ENCODE measurements around the gene SAP30L.

SAP30L gene

GRCh38 chr5:154483654-154484392, 38.0 kb downstream of the SAP30L start:
- Histone ChIP-seq H3K27me3 (ENCODE audit: low read depth) (peaks cover 93% of the 10 kb centered on the region), H3K36me3 (replicated peaks) (no peaks in the 10 kb centered on the region), H3K4me3 (no peak overlapping the region), H3K9me3 (no peaks in the 10 kb centered on the region), H3K4me1 (peaks cover 24% of the 10 kb centered on the region)
- DNase-seq (ENCODE audit: low spot score in 2 of 2) = peak in 1 of 2 experiments; percentile 44
- in situ Hi-C loops (cut with MboI; ENCODE audit: low sequenced_read_pairs) = no loop called here

- Histone ChIP-seq H3K4me3 (no peak overlapping the region), H3K27me3 (ENCODE audit: low read depth) (peaks cover 93% of the 10 kb centered on the region), H3K36me3 (replicated peaks) (no peaks in the 10 kb centered on the region), H3K4me1 (peaks cover 24% of the 10 kb centered on the region), H3K9me3 (no peaks in the 10 kb centered on the region)
- no peak for DNase-seq (ENCODE audit: low spot score in 2 of 2)
- in situ Hi-C loops (cut with MboI; ENCODE audit: low sequenced_read_pairs) = no loop called here
Observed at GRCh38 chr5:154484393-154485095, 38.7 kb downstream of the SAP30L start.

- no peak overlapping the region for H3K4me3 ChIP-seq
- in situ Hi-C loops (cut with MboI; ENCODE audit: low sequenced_read_pairs) = no loop called here
- H3K27me3 ChIP-seq (ENCODE audit: low read depth) = peaks cover 93% of the 10 kb centered on the region
- H3K4me1 ChIP-seq = peaks cover 24% of the 10 kb centered on the region
- H3K36me3 ChIP-seq (replicated peaks) = no peaks in the 10 kb centered on the region
- DNase-seq (ENCODE audit: low spot score in 2 of 2) = peak; percentile 80 to 97
- no peaks in the 10 kb centered on the region for H3K9me3 ChIP-seq
Observed at GRCh38 chr5:154485096-154485491, 39.3 kb downstream of the SAP30L start.

DNA sequence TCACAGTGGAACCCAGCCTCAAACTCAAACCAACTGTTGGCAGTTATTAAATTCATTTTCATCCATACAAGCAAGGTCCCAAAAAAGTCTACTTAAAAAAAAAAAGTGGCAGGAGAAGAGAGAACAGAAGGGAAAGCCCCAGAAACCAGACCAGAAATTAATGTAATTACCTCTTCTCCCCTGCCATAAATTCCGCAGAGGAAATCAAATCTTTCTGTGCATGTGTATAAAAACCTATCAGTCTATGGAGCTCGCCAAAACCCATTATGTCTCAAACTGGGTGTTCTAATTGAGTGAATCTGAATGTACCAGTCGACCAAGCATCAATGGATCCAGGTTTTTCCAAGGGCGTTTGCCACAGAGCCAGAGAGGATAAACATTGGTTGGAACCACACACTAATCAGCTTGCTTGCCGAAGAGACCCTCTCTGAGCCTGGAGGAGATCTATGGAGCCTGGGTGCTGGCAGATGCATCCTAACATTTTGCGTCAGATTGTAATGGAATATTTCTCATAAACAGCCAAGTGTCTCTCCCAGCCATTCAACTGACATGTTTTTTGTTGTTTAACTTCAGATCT, 40.1 kb downstream of the SAP30L start:
- peaks cover 24% of the 10 kb centered on the region for H3K4me1 ChIP-seq
- no peak for DNase-seq (ENCODE audit: low spot score in 2 of 2)
- no peak overlapping the region for H3K4me3 ChIP-seq
- H3K36me3 ChIP-seq (replicated peaks) = no peaks in the 10 kb centered on the region
- in situ Hi-C loops (cut with MboI; ENCODE audit: low sequenced_read_pairs) = no loop called here
- no peaks in the 10 kb centered on the region for H3K9me3 ChIP-seq
- H3K27me3 ChIP-seq (ENCODE audit: low read depth) = peaks cover 93% of the 10 kb centered on the region

DNA sequence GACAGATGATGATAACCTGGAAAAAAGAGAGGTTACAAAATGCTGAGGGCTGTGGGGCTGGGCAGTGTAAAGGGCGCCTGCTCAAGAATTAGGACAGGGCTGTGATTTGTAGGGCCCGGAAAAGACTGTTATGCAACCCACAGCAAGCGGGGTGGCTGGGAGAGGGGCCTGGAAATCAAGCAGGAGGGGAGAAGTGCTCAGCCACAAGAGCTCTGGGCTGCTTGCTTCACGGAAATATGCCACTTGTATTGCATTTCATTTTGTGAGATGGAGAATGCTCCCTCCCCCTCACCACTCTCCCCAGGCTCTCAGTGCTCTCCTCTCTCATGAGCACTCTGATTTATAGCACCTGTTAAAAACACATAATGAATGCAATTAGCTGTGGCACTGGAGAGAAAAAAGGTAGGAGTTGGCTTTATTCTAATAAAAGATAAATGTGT, 40.6 kb downstream of the SAP30L start:
- no peak overlapping the region for H3K4me3 ChIP-seq
- in situ Hi-C loops (cut with MboI; ENCODE audit: low sequenced_read_pairs) = no loop called here
- no peak for DNase-seq (ENCODE audit: low spot score in 2 of 2)

GRCh38 chr5:154487541-154487940, 41.7 kb downstream of the SAP30L start:
- Histone ChIP-seq H3K27me3 (ENCODE audit: low read depth) (peaks cover 84% of the 10 kb centered on the region), H3K4me3 (no peak overlapping the region), H3K9me3 (no peaks in the 10 kb centered on the region), H3K36me3 (replicated peaks) (no peaks in the 10 kb centered on the region), H3K4me1 (peaks cover 24% of the 10 kb centered on the region)
- no peak for DNase-seq (ENCODE audit: low spot score in 2 of 2)
- in situ Hi-C loops (cut with MboI; ENCODE audit: low sequenced_read_pairs) = no loop called here

More for the DNA sequence above, 40.6 kb downstream of the SAP30L start:
- no peaks in the 10 kb centered on the region for H3K9me3 ChIP-seq
- no peaks in the 10 kb centered on the region for H3K36me3 ChIP-seq (replicated peaks)
- peaks cover 91% of the 10 kb centered on the region for H3K27me3 ChIP-seq (ENCODE audit: low read depth)
- H3K4me1 ChIP-seq = peaks cover 24% of the 10 kb centered on the region

GRCh38 chr5:154491941-154492340, 46.1 kb downstream of the SAP30L start:
- Histone ChIP-seq H3K4me1 (no peaks in the 10 kb centered on the region), H3K27me3 (ENCODE audit: low read depth) (peaks cover 84% of the 10 kb centered on the region), H3K9me3 (no peaks in the 10 kb centered on the region), H3K4me3 (no peak overlapping the region), H3K36me3 (replicated peaks) (no peaks in the 10 kb centered on the region)
- in situ Hi-C loops (cut with MboI; ENCODE audit: low sequenced_read_pairs) = no loop called here
- DNase-seq (ENCODE audit: low spot score in 2 of 2) = no peak

DNA sequence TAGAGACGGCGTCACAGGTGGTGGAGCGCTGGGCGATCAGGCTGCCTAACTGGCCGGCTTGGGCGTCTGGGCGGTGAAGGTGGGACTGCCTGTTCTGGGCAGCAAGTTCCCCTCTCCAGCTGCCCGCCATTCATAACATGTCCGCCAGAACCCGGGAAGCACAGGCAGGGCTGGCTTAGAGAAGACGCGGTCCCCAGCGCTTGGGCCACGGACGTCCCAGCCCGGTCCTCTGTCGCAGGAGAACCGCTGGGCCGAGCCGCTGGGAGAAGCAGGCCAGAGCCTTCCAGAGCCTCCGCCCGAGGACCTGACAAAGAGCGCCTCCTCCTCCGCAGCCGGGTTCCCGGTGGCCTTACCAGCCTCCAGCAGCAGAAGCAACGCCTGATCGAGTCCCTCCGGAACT, 47.5 kb downstream of the SAP30L start:
- in situ Hi-C loops (cut with MboI; ENCODE audit: low sequenced_read_pairs) = no loop called here
- no peak for DNase-seq (ENCODE audit: low spot score in 2 of 2)
- H3K27me3 ChIP-seq (ENCODE audit: low read depth) = peaks cover 76% of the 10 kb centered on the region

DNA sequence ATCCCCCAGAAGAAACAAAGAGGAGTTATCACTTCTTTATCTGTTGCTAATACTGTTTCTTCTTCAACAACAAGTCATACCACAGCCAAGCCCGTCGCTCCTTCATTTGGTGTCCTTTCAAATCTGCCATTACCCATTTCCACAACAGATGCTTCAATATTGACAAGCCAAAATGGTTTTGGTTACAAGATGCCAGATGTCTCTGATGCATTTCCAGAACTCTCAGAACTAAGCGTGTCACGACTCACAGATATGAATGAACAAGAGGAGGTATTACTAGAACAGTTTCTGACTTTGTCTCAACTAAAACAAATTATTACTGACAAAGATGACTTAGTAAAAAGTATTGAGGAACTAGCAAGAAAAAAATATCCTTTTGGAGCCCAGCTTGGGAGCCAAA, 48.2 kb downstream of the SAP30L start:
- no peak for DNase-seq (ENCODE audit: low spot score in 2 of 2)
- Histone ChIP-seq H3K9me3 (no peaks in the 10 kb centered on the region), H3K4me3 (no peak overlapping the region), H3K4me1 (no peaks in the 10 kb centered on the region), H3K27me3 (ENCODE audit: low read depth) (peaks cover 70% of the 10 kb centered on the region), H3K36me3 (replicated peaks) (no peaks in the 10 kb centered on the region)
- in situ Hi-C loops (cut with MboI; ENCODE audit: low sequenced_read_pairs) = no loop called here

More for the DNA sequence above, 47.5 kb downstream of the SAP30L start:
- Histone ChIP-seq H3K9me3 (no peaks in the 10 kb centered on the region), H3K4me3 (no peak overlapping the region), H3K36me3 (replicated peaks) (no peaks in the 10 kb centered on the region), H3K4me1 (no peaks in the 10 kb centered on the region)

- in situ Hi-C loops (cut with MboI; ENCODE audit: low sequenced_read_pairs) = no loop called here
- Histone ChIP-seq H3K4me3 (no peak overlapping the region), H3K27me3 (ENCODE audit: low read depth) (peaks cover 47% of the 10 kb centered on the region)
Observed at GRCh38 chr5:154498591-154498990, 52.8 kb downstream of the SAP30L start.

DNA sequence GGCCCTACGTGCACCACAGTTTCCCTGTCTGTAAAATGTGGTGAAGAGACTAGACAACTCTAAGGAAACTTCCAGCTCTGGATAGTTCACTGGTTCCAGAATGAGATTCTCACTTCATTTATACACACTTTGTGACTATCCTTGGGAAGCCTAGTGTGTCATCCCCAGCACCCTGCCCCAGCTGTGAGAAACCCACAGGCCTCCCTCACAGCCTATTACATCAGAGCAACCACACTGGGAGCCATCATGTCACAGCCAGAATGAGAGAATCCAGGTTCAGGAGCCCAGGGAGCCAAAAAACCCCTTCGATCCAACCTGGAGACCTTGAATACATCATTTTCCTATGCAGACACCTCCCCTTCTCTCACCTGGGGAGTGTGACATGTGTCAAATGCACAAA, 53.2 kb downstream of the SAP30L start:
- H3K4me1 ChIP-seq = no peaks in the 10 kb centered on the region
- H3K9me3 ChIP-seq = no peaks in the 10 kb centered on the region
- in situ Hi-C loops (cut with MboI; ENCODE audit: low sequenced_read_pairs) = no loop called here
- no peak for DNase-seq (ENCODE audit: low spot score in 2 of 2)
- H3K36me3 ChIP-seq (replicated peaks) = no peaks in the 10 kb centered on the region
- peaks cover 43% of the 10 kb centered on the region for H3K27me3 ChIP-seq (ENCODE audit: low read depth)
- no peak overlapping the region for H3K4me3 ChIP-seq

More at GRCh38 chr5:154498591-154498990, 52.8 kb downstream of the SAP30L start:
- H3K9me3 ChIP-seq = no peaks in the 10 kb centered on the region
- no peaks in the 10 kb centered on the region for H3K36me3 ChIP-seq (replicated peaks)
- no peak for DNase-seq (ENCODE audit: low spot score in 2 of 2)
- H3K4me1 ChIP-seq = no peaks in the 10 kb centered on the region

DNA sequence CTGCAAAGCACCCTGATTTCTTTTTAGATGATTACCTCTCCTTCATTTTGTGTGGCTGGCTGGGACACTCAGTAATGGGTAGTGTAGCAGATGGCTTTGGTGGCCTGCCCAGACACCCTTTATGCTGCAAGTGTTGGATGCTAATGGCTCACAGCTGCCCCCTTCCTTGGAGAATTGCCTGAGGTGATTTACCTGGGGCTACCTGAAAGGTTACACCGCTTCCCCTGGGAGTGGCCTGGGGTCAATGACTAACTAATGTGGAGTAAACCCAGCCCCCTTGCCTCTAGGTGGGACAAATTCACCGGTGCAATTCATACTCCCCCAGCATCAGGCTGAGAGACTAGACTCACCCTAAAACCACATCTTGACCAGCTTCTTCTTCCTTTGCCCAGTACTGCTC, 55.8 kb downstream of the SAP30L start:
- Histone ChIP-seq H3K9me3 (no peaks in the 10 kb centered on the region), H3K27me3 (ENCODE audit: low read depth) (peaks cover 18% of the 10 kb centered on the region), H3K4me3 (no peak overlapping the region), H3K36me3 (replicated peaks) (no peaks in the 10 kb centered on the region), H3K4me1 (no peaks in the 10 kb centered on the region)
- in situ Hi-C loops (cut with MboI; ENCODE audit: low sequenced_read_pairs) = no loop called here
- no peak for DNase-seq (ENCODE audit: low spot score in 2 of 2)

DNA sequence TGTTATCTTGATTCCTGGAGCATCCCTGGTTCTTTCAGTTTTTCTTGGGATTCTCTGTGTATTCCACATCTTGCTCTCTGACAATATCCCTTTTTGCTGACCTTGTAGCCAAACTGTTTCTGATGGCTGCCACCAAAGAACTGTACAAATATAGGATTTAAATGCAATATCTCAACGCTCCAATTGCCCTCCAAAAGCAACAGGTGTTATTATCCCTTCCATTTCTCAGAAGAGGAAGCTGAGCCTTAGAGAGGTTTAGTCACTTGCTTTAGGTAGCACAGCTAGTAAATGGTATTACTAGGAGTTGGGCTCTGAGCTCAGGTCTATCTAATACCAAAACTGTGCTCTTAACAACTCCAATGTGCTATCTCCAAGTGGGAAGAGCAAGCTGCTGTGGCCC, 56.4 kb downstream of the SAP30L start:
- H3K9me3 ChIP-seq = no peaks in the 10 kb centered on the region
- no peaks in the 10 kb centered on the region for H3K4me1 ChIP-seq
- no peaks in the 10 kb centered on the region for H3K36me3 ChIP-seq (replicated peaks)
- H3K4me3 ChIP-seq = no peak overlapping the region
- no peak for DNase-seq (ENCODE audit: low spot score in 2 of 2)
- in situ Hi-C loops (cut with MboI; ENCODE audit: low sequenced_read_pairs) = no loop called here
- peaks cover 13% of the 10 kb centered on the region for H3K27me3 ChIP-seq (ENCODE audit: low read depth)

GRCh38 chr5:154503698-154504039, 57.9 kb downstream of the SAP30L start:
- H3K27me3 ChIP-seq (ENCODE audit: low read depth) = peaks cover 9% of the 10 kb centered on the region
- no peaks in the 10 kb centered on the region for H3K9me3 ChIP-seq
- no peaks in the 10 kb centered on the region for H3K36me3 ChIP-seq (replicated peaks)
- in situ Hi-C loops (cut with MboI; ENCODE audit: low sequenced_read_pairs) = no loop called here
- no peaks in the 10 kb centered on the region for H3K4me1 ChIP-seq
- H3K4me3 ChIP-seq = no peak overlapping the region
- DNase-seq (ENCODE audit: low spot score in 2 of 2) = no peak
